ENCODE data around the gene TAF1B.

TAF1B gene

GRCh38 chr2:9803023-9803805 lies 40.1 kb upstream of the TAF1B start:
- 95% methylated on average over 15 of the region's 17 CpGs for WGBS (ENCODE audit: insufficient coverage)
- POLR2A ChIA-PET: no interaction called here
- CTCF ChIA-PET: interaction anchor here (0.6 to 4.9 kb wide), 4 partner anchors 10 to 248 kb away, joined by 3 to 48 read pairs (median 10); no protein-coding TSS in a partner anchor

DNA sequence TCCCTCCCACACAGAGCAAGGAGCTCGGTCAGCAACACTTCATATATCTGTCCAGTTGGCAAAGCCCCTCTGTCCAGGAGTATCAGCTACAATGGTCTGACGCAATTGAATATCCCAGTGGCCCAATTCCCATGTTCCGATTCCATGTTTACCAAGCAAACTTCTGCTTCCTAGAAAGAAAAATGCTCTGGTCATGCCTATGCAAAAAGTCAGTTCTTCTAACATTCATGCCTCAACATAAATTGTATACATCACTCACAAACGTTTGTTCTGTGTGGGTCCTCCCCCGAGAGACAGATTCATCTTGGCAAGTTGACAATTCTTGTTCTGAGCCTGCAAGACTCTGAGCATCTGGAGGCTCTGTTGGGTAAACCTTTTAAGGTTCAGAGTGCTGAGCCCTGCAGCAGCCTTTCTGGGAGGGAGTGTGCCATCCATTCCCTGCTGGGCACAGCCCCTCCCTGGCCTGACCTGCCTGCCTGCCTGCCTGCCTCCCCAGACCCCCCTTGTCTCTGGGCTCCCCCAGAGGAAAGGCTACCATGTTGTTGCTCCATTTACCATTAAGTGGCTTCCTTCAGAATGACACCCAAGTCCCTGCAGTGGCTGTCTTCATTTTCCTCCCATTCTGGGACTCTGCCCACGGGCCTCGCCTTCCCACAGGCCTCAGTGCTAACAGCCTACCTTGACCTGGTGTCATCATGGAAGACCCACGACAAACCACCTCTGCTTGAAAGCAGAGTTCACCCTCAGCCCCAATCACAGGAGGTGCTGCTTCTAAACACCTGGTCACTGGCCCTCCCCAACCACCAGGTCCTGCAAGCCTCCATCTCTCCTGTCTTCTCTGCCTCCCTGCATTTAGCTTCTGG lies 37.6 kb upstream of the TAF1B start:
- ChIA-PET POLR2A (interaction anchor here (0.6 kb wide), 1 partner anchor 197 kb away, joined by 3 read pairs; no protein-coding TSS in a partner anchor), CTCF (interaction anchor here (1.8 to 2.2 kb wide), 2 partner anchors 9 to 10 kb away, joined by 7 to 18 read pairs; no protein-coding TSS in a partner anchor)
- 89% methylated on average over 7 of the region's 8 CpGs for WGBS (ENCODE audit: insufficient coverage)
- Histone ChIP-seq H3K4me1 (ENCODE audit: control extremely low read depth in 1 of 4, control insufficient read depth in 4 of 4, insufficient read depth in 4 of 4, low read length in 3 of 4) (no peaks in the 10 kb centered on the region), H3K27me3 (replicated peaks in 2 of 5; ENCODE audit: control insufficient read depth in 4 of 5, insufficient read depth in 5 of 5, low read length in 4 of 5) (no peaks in the 10 kb centered on the region), H3K4me3 (ENCODE audit: control insufficient read depth in 1 of 7, extremely low read depth in 1 of 7, insufficient read depth in 4 of 7, low read depth in 2 of 7, low read length in 6 of 7) (no peak overlapping the region), H3K27ac (ENCODE audit: insufficient read depth in 1 of 2, low read depth in 1 of 2, low read length in 2 of 2, poor library complexity in 1 of 2, severe bottlenecking in 2 of 2) (no peak overlapping the region), H3K36me3 (ENCODE audit: control insufficient read depth in 4 of 4, insufficient read depth in 4 of 4, low read length in 3 of 4) (no peaks in the 10 kb centered on the region), H3K9me3 (ENCODE audit: control extremely low read depth in 1 of 5, control insufficient read depth in 4 of 5, insufficient read depth in 2 of 5, low read depth in 1 of 5, low read length in 4 of 5) (peaks cover 0 to 2% (median 0%) of the 10 kb centered on the region in 5 experiments)
- DNase-seq: no peak

More at GRCh38 chr2:9803023-9803805, 40.1 kb upstream of the TAF1B start:
- Histone ChIP-seq H3K27me3 (replicated peaks in 2 of 5; ENCODE audit: control insufficient read depth in 4 of 5, insufficient read depth in 5 of 5, low read length in 4 of 5) (no peaks in the 10 kb centered on the region), H3K27ac (ENCODE audit: insufficient read depth in 1 of 2, low read depth in 1 of 2, low read length in 2 of 2, poor library complexity in 1 of 2, severe bottlenecking in 2 of 2) (no peak overlapping the region), H3K9me3 (ENCODE audit: control extremely low read depth in 1 of 5, control insufficient read depth in 4 of 5, insufficient read depth in 2 of 5, low read depth in 1 of 5, low read length in 4 of 5) (peaks cover 0 to 2% (median 0%) of the 10 kb centered on the region in 5 experiments), H3K36me3 (ENCODE audit: control insufficient read depth in 4 of 4, insufficient read depth in 4 of 4, low read length in 3 of 4) (no peaks in the 10 kb centered on the region), H3K4me1 (ENCODE audit: control extremely low read depth in 1 of 4, control insufficient read depth in 4 of 4, insufficient read depth in 4 of 4, low read length in 3 of 4) (peaks cover 3 to 20% (median 13%) of the 10 kb centered on the region in 4 experiments), H3K4me3 (ENCODE audit: control insufficient read depth in 1 of 7, extremely low read depth in 1 of 7, insufficient read depth in 4 of 7, low read depth in 2 of 7, low read length in 6 of 7) (no peak overlapping the region)
- DNase-seq: no peak

DNA sequence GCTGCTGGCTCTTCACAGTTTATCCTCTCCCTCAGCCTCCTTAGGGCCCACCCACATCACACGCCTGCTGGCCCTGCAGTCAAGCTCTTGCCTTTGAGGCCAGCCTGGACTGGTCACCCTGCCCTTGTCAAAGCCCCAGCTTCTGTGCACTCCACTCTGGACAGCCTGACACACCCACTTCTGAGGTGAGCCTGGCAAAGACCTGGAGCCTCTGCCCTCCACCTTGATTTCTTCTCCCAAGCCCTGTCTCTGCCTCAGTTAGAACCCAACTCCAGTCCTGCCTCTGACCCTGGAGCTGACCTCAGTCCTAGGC lies 37.0 kb upstream of the TAF1B start:
- Histone ChIP-seq H3K4me3 (ENCODE audit: control insufficient read depth in 1 of 7, extremely low read depth in 1 of 7, insufficient read depth in 4 of 7, low read depth in 2 of 7, low read length in 6 of 7) (no peak overlapping the region), H3K27me3 (replicated peaks in 2 of 5; ENCODE audit: control insufficient read depth in 4 of 5, insufficient read depth in 5 of 5, low read length in 4 of 5) (no peaks in the 10 kb centered on the region), H3K36me3 (ENCODE audit: control insufficient read depth in 4 of 4, insufficient read depth in 4 of 4, low read length in 3 of 4) (no peaks in the 10 kb centered on the region), H3K27ac (ENCODE audit: insufficient read depth in 1 of 2, low read depth in 1 of 2, low read length in 2 of 2, poor library complexity in 1 of 2, severe bottlenecking in 2 of 2) (no peak overlapping the region), H3K4me1 (ENCODE audit: control extremely low read depth in 1 of 4, control insufficient read depth in 4 of 4, insufficient read depth in 4 of 4, low read length in 3 of 4) (no peaks in the 10 kb centered on the region), H3K9me3 (ENCODE audit: control extremely low read depth in 1 of 5, control insufficient read depth in 4 of 5, insufficient read depth in 2 of 5, low read depth in 1 of 5, low read length in 4 of 5) (peaks cover 0 to 2% (median 0%) of the 10 kb centered on the region in 5 experiments)
- 100% methylated on average over 1 of the region's 1 CpG for WGBS (ENCODE audit: insufficient coverage)
- CTCF ChIA-PET: interaction anchor here (1.8 kb wide), 1 partner anchor 9 kb away, joined by 7 read pairs; no protein-coding TSS in a partner anchor
- POLR2A ChIA-PET: no interaction called here
- no peak for DNase-seq

GRCh38 chr2:9806656-9807055 lies 36.6 kb upstream of the TAF1B start:
- over 99% methylated on average over 12 of the region's 12 CpGs for WGBS (ENCODE audit: insufficient coverage)
- Histone ChIP-seq H3K4me1 (ENCODE audit: control extremely low read depth in 1 of 4, control insufficient read depth in 4 of 4, insufficient read depth in 4 of 4, low read length in 3 of 4) (no peaks in the 10 kb centered on the region), H3K4me3 (ENCODE audit: control insufficient read depth in 1 of 7, extremely low read depth in 1 of 7, insufficient read depth in 4 of 7, low read depth in 2 of 7, low read length in 6 of 7) (no peak overlapping the region), H3K9me3 (ENCODE audit: control extremely low read depth in 1 of 5, control insufficient read depth in 4 of 5, insufficient read depth in 2 of 5, low read depth in 1 of 5, low read length in 4 of 5) (peaks cover 0 to 2% (median 0%) of the 10 kb centered on the region in 5 experiments), H3K36me3 (ENCODE audit: control insufficient read depth in 4 of 4, insufficient read depth in 4 of 4, low read length in 3 of 4) (no peaks in the 10 kb centered on the region), H3K27ac (ENCODE audit: insufficient read depth in 1 of 2, low read depth in 1 of 2, low read length in 2 of 2, poor library complexity in 1 of 2, severe bottlenecking in 2 of 2) (no peak overlapping the region), H3K27me3 (replicated peaks in 2 of 5; ENCODE audit: control insufficient read depth in 4 of 5, insufficient read depth in 5 of 5, low read length in 4 of 5) (no peaks in the 10 kb centered on the region)
- ChIA-PET CTCF (interaction anchor here (1.8 kb wide), 1 partner anchor 9 kb away, joined by 7 read pairs; no protein-coding TSS in a partner anchor), POLR2A (no interaction called here)
- DNase-seq: no peak

DNA sequence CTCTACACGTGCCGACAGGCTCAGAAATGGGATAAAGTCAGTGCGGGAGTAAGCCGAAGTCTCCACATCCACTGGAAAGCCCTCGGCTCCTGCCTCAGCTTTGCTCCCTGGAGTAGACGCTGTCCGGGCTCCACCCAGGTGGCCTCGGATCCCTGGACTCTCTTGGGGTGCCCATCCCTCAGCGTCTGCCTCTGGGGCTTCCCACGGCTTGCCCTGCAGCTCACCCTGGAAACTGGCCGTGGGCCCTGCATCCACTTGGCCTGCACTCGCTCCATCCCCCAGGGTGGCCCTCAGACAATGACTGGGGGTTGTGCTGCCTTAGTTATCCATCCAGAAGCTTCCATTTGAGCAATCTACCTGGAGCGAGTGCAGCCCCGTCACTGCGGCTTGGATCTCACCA lies 36.2 kb upstream of the TAF1B start:
- H3K36me3 ChIP-seq (ENCODE audit: control insufficient read depth in 4 of 4, insufficient read depth in 4 of 4, low read length in 3 of 4): no peaks in the 10 kb centered on the region
- ChIA-PET CTCF (interaction anchor here (1.8 kb wide), 1 partner anchor 8 kb away, joined by 7 read pairs; no protein-coding TSS in a partner anchor), POLR2A (no interaction called here)
- WGBS (ENCODE audit: insufficient coverage): 97% methylated on average over 15 of the region's 15 CpGs
- peaks cover 0 to 2% (median 0%) of the 10 kb centered on the region in 5 experiments for H3K9me3 ChIP-seq (ENCODE audit: control extremely low read depth in 1 of 5, control insufficient read depth in 4 of 5, insufficient read depth in 2 of 5, low read depth in 1 of 5, low read length in 4 of 5)
- no peaks in the 10 kb centered on the region for H3K27me3 ChIP-seq (replicated peaks in 2 of 5; ENCODE audit: control insufficient read depth in 4 of 5, insufficient read depth in 5 of 5, low read length in 4 of 5)
- DNase-seq: no peak
- H3K4me1 ChIP-seq (ENCODE audit: control extremely low read depth in 1 of 4, control insufficient read depth in 4 of 4, insufficient read depth in 4 of 4, low read length in 3 of 4): no peaks in the 10 kb centered on the region
- no peak overlapping the region for H3K4me3 ChIP-seq (ENCODE audit: control insufficient read depth in 1 of 7, extremely low read depth in 1 of 7, insufficient read depth in 4 of 7, low read depth in 2 of 7, low read length in 6 of 7)
- H3K27ac ChIP-seq (ENCODE audit: insufficient read depth in 1 of 2, low read depth in 1 of 2, low read length in 2 of 2, poor library complexity in 1 of 2, severe bottlenecking in 2 of 2): no peak overlapping the region

DNA sequence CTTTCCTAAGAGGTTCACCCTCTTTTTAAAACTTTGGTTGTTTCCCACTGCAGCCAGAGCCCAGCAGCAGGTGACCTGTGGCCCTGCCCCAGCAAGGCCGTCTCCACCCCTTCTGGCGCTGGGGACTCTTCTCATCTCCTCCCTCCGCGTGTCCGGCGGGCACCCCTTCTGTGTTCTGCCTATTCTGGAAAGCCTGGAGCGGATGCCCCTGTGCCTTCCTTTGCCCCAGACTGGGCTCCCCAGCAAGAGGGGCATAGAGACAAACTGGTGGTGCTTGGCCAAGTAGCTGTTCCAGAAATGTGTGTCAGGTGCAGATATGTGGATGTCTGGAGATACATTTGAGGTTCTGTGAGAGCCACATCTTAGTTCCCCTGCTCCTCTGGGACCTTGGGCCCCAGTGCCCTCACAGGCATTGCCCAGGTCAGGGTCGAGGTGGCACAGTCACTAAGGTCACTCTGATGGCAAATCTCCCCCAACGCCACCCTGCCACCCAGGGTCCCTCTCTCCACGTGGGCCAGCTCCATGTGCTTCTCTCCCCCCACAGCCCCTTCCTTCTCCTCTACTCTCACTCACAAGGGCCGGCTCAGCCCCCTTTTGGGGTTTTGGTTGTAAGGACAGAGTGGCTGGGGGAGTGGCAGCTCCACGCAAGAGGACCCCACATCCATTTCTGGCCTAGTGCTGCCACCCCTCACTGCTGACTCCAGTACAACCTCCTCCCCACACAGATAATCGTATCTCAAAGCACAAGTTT lies 35.5 kb upstream of the TAF1B start:
- H3K27me3 ChIP-seq (replicated peaks in 2 of 5; ENCODE audit: control insufficient read depth in 4 of 5, insufficient read depth in 5 of 5, low read length in 4 of 5): no peaks in the 10 kb centered on the region
- WGBS (ENCODE audit: insufficient coverage): 94% methylated on average over 7 of the region's 13 CpGs
- no peak overlapping the region for H3K27ac ChIP-seq (ENCODE audit: insufficient read depth in 1 of 2, low read depth in 1 of 2, low read length in 2 of 2, poor library complexity in 1 of 2, severe bottlenecking in 2 of 2)
- H3K36me3 ChIP-seq (ENCODE audit: control insufficient read depth in 4 of 4, insufficient read depth in 4 of 4, low read length in 3 of 4): no peaks in the 10 kb centered on the region
- peaks cover 0 to 4% (median 0%) of the 10 kb centered on the region in 4 experiments for H3K4me1 ChIP-seq (ENCODE audit: control extremely low read depth in 1 of 4, control insufficient read depth in 4 of 4, insufficient read depth in 4 of 4, low read length in 3 of 4)
- no peak for DNase-seq
- POLR2A ChIA-PET: no interaction called here
- H3K4me3 ChIP-seq (ENCODE audit: control insufficient read depth in 1 of 7, extremely low read depth in 1 of 7, insufficient read depth in 4 of 7, low read depth in 2 of 7, low read length in 6 of 7): no peak overlapping the region
- peaks cover 0 to 2% (median 0%) of the 10 kb centered on the region in 5 experiments for H3K9me3 ChIP-seq (ENCODE audit: control extremely low read depth in 1 of 5, control insufficient read depth in 4 of 5, insufficient read depth in 2 of 5, low read depth in 1 of 5, low read length in 4 of 5)
- CTCF ChIA-PET: interaction anchor here (1.8 kb wide), 1 partner anchor 7 kb away, joined by 7 read pairs; no protein-coding TSS in a partner anchor
